ENCODE data around the gene COL16A1. TPM values are rescaled to one million over a fixed set of nuclear protein-coding genes. Genes with fewer than 3 reads are reported as not detected.

Gene COL16A1
- polyA plus RNA-seq, 3 donors, result 36.1 to 74.3 (median 66.3) TPM

- DNase-seq (ENCODE audit: extremely low read depth in 1 of 11, low read depth in 9 of 11, low spot score in 4 of 11), result no peak
Observed at GRCh38 chr1:31673433-31673832, 30.4 kb downstream of the COL16A1 start.

DNA sequence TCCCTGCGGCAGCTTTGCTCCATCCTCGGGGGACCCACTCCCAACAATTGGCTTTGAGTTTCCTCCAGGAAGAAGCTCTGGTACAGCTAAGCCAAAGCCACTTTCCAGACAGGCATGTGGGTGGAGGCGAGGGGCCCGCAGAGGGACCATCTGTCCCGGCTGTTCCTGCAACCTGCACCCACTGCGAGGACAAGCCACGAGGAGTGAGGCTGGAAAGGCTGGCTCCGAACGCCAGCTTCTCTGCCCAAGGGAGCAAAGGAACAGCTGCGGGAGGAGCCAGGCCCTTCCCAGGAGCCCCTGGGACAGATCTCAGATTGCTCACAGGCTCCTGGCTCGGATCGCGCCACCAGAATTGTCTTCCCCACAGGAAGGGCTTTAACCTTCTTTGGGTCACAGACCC lies 30.8 kb downstream of the COL16A1 start:
- no peak for DNase-seq (ENCODE audit: extremely low read depth in 1 of 11, low read depth in 9 of 11, low spot score in 4 of 11)

DNA sequence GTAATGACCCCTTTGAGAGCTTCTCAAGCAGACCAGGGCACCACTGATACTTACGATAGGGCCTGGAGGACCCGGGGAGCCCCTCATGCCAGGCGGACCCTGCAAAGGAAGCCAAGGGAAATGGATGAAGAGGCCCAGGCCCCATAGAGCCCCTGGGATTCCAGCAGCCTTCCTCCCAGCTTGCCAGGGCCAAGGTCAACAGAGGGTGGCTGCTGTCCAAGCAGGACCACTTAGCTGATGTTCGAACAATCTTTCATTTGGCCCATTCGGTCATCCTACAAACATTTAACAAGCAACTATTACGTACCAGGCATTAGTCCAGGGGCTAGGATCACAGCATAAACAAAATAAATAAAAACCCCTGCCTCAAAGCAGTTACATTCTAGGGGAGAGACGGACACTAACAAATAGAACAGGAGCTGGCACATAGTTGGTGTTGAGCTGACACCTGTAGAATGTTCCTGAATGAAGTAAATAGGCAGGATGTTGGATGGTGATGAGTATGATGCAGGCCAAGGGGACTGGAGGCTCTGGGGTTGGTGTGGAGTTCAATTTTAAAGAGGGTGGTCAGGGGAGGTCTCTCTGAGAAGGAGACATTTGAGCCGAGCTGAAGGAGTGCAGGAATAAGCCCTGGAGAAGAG lies 32.1 kb downstream of the COL16A1 start:
- no peak for DNase-seq (ENCODE audit: extremely low read depth in 1 of 11, low read depth in 9 of 11, low spot score in 4 of 11)

DNA sequence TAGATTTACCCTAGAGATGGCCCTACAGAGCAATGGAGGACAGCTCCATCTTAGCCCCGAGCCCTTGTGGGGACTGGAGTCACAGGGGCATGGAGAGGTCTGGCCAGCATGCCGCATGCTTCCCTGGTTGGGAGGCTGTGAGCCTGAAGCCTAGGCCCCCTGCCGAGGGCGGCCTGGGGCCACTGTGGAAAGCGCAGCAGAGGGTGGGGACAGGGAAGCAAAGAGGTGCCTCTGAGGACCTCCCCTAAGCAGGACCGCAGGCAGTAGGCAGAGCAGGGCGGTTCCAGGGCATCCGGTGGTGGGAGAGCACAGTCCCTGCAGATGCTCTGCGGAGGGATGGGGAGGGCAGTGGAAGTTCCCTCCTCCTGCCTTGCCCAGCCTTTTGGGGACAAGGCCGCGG lies 32.7 kb downstream of the COL16A1 start:
- no peak for DNase-seq (ENCODE audit: extremely low read depth in 1 of 11, low read depth in 9 of 11, low spot score in 4 of 11)

DNA sequence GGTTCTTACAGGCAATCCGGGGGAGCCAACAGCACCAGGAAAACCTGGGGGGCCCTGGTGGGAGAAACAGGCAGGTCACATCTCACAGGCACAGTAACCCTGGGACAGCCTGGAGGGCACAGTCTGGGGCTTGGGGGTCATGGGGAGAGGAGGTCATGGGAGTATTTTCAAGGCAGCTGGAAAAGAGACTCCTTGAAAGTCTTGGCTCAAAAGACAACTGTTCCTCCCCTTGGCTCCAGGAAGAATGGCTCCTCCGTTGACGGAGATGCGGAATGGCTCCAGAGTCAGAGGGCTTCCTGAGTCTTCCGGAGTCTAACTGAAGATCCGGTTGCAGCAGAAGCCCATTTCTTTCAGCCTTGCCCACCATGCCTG lies 33.2 kb downstream of the COL16A1 start:
- DNase-seq (ENCODE audit: extremely low read depth in 1 of 11, low read depth in 9 of 11, low spot score in 4 of 11), result no peak

- DNase-seq (ENCODE audit: extremely low read depth in 1 of 11, low read depth in 9 of 11, low spot score in 4 of 11), result peak in 10 of 11 donors; percentile 26 to 54 (median 41)
Observed at GRCh38 chr1:31669786-31670592, 33.8 kb downstream of the COL16A1 start.

DNA sequence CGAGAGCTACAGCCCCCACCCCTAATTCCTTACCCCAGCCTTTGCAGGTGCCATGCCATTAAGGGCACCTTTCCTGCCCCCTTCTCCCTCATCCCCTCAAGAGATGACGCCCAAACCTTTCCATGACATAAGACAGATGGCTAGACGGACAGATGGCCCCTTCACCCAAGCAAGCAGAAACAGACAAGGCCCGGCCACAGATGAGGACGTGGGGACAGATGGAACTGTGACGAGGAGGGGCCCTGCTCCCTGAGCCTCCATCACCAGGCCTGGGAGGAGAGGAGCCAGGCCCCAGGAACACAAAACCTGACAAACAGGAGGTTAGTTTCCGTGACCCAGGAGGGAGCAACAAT lies 34.4 kb downstream of the COL16A1 start:
- DNase-seq (ENCODE audit: extremely low read depth in 1 of 11, low read depth in 9 of 11, low spot score in 4 of 11), result no peak

- DNase-seq (ENCODE audit: extremely low read depth in 1 of 11, low read depth in 9 of 11, low spot score in 4 of 11), result no peak
Observed at GRCh38 chr1:31668303-31668883, 35.4 kb downstream of the COL16A1 start.

DNA sequence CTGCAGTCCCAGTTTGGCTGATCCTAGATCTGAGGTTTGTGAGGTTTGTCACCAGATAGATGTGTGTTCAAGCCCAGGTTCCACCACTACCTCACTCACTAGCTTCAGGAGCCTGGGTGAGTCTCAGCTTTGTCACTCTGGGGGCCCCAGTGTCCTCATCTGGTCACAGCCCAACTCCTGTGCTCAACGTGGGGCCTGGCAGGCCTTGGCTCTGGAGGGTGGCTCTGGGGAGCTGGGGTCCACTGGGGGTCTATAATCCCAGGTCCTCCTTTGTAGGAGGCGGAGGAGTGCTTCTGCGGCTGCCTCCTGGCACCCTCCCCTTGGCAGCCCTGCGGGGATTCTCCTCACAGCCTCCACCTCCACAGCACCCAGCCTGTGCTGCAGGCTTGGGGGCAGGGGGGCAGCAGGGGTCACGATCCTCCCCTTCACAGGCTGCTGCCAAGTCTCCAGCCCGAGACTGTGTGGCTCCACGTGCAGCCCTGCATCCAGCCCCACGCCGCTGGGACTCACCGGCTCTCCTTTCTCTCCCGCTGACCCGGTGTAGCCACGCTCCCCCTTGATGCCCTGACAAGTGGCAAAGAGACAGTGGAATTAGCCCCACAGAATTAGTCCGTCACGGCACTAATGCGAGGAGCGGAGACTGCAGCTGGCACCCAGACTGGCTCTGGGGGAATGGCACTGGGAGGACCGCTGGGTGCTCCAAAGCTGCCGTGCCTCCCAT lies 36.6 kb downstream of the COL16A1 start:
- no peak for DNase-seq (ENCODE audit: extremely low read depth in 1 of 11, low read depth in 9 of 11, low spot score in 4 of 11)

- DNase-seq (ENCODE audit: extremely low read depth in 1 of 11, low read depth in 9 of 11, low spot score in 4 of 11), result no peak
Observed at GRCh38 chr1:31666263-31666963, 37.4 kb downstream of the COL16A1 start.

DNA sequence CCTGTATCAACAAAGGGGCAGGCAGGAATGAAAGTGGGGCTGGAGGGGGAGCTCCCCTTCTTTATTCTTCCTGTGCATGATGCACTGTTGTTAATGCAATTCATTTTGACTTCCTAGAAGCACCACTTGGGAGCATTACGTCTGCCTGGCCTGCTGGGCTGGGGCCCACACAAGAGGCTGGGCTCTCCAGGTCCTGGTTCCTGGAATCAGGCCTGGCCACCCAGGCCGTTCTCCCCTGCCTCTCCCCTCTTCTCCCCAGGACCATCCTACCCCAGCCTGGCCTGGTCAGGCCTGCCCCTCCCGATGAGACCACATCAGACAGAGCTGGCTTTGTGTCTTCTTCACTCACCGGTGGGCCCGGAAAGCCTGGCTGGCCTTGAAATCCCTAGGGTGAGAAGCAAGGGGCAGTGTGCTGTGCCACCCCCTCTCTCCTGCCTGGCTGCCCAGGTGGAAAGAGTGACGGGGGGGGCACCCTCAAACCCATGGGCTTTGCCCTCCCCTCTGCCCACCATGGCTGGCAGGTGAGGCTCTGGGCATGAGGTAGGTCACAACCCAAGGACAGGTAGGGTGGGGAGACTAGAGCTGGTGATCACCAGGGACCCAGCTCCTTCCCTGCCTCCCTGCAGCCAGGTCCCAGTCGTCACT lies 38.5 kb downstream of the COL16A1 start:
- no peak for DNase-seq (ENCODE audit: extremely low read depth in 1 of 11, low read depth in 9 of 11, low spot score in 4 of 11)

GRCh38 chr1:31664528-31664927 lies 39.3 kb downstream of the COL16A1 start:
- no peak for DNase-seq (ENCODE audit: extremely low read depth in 1 of 11, low read depth in 9 of 11, low spot score in 4 of 11)

DNA sequence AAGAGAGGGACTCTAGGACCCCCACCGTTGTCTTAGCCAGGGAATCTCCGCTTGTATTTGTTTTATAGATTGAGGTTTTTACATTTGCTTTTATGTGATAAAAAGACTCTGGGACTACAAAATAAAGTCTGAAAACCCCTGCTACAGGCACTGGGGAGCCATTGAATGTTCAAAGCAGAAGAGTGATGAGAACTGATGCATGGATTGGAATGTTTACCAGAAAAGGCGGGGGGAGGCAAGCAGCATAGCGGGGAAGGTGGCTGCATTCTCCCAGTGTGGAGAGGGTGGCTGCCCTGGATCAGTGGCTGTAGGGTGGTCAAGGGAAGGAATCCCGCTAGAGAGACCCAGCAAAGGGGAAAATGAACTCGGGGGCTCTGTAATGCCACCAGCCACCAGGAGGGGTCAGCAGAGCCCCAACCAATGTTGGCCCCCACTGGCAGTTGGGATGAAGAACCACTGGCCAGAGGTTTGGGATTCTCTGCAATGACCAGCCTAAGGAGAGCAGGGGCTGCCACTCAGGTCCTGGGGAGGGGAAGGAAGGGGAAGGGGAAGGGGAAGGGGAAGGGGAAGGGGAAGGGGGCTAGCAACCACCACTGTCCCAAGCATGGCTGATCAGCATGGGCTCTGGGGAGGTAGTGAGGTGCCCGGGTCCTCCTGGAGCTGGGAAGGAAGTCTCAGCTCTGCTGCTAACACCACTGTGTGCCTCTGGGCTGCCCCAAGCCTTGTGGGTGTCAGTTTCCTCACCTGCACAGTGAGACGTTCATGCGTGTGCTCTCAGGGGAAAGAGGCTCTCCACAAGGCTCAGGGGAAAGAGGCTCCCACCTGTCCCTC lies 40.0 kb downstream of the COL16A1 start:
- DNase-seq (ENCODE audit: extremely low read depth in 1 of 11, low read depth in 9 of 11, low spot score in 4 of 11), result peak in 5 of 11 donors; percentile 17 to 61 (median 39)

- DNase-seq (ENCODE audit: extremely low read depth in 1 of 11, low read depth in 9 of 11, low spot score in 4 of 11), result no peak
Observed at GRCh38 chr1:31662463-31662862, 41.4 kb downstream of the COL16A1 start.

DNA sequence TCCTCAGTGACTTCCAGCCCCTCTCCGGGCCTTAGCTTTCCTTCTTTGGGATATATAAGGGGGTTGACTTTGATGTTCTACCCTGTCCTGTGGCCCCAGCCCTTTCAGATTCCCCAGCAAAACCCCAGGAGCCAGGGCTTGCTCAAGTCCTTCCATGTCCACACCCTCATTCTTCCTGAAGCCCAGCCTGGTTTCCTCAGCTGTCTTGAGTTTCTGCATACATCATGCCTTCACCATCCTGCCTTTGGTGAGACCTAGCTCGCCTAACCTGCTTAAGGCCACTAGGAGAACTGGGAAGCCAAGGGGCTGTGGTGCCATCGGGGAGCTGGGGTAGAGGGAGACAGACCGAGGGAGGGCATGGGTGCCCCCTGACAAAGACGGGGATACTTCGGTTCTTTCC lies 42.0 kb downstream of the COL16A1 start:
- DNase-seq (ENCODE audit: extremely low read depth in 1 of 11, low read depth in 9 of 11, low spot score in 4 of 11), result no peak

DNA sequence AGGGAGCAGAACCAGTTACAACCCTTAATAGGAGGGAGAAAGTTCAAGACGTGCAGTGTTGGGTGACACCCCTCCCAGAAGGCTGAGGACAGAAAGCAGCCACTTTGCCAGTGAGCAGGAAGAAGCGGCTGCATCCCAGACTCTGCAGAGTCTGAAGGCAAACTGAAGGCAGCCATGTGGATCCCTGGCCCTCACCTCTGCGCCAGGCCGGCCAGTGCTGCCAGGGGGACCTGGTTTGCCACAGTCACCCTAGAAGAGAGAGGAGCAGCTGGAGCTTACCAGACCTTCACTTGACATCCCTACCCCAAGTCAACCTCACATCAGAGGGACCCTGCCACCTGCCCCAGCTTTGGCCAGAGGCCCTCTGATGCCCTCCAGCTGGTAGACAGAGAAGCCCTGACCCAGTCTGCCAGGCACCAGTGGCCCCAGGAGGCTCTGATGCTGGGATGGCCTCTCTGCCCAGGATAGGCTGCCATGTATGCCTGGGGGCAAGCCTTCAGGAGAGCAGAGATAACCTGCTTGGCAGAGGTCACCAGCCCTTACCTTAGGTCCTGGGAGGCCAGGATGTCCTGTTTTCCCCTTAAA lies 42.9 kb downstream of the COL16A1 start:
- no peak for DNase-seq (ENCODE audit: extremely low read depth in 1 of 11, low read depth in 9 of 11, low spot score in 4 of 11)

GRCh38 chr1:31659889-31660288 lies 43.9 kb downstream of the COL16A1 start:
- DNase-seq (ENCODE audit: extremely low read depth in 1 of 11, low read depth in 9 of 11, low spot score in 4 of 11), result no peak

DNA sequence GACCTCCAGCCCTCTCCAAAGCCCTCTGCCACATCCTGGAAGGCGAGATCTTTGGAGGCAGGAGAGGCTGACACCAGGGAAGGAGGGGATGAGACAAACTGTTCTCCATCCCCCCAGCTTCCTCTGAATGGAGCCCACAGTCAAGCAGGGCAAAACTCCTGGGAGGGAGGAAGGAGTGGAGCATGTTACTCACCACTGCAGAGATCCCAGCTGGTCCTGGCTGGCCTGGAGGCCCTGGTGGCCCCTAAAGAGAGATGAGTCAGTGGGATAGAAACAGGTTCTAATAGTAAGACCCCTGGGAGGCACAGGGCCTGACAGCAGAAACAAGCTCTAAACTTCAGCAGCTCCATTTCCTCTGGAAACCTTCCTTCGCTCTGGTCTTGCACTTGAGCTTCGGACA lies 45.1 kb downstream of the COL16A1 start:
- DNase-seq (ENCODE audit: extremely low read depth in 1 of 11, low read depth in 9 of 11, low spot score in 4 of 11), result no peak

Measured in renal cortex interstitium (tissue), 11 donors.